Mucosa of rectum (tissue), 2 donors: ENCODE data around the gene UBE2Q1.

Experiments used
- H3K27ac ChIP-seq, 2 donors: one replicate each; pipeline ENCODE4 v1.7.0; 2013; ENCODE audit warnings: inconsistent platforms in 2 of 2, low read depth in 2 of 2, low read length in 2 of 2
- H3K27me3 ChIP-seq, 2 donors: one replicate each; pipeline ENCODE4 v1.7.0; 2013; ENCODE audit warnings: low read length in 2 of 2; ENCODE audit not compliant: control insufficient read depth in 2 of 2, insufficient read depth in 2 of 2
- H3K36me3 ChIP-seq, 2 donors: one replicate each; pipeline ENCODE4 v1.7.0; 2013; ENCODE audit warnings: low read length in 2 of 2; ENCODE audit not compliant: control insufficient read depth in 2 of 2, insufficient read depth in 2 of 2
- H3K4me1 ChIP-seq, 2 donors: one replicate each; pipeline ENCODE4 v1.7.0; 2013; ENCODE audit warnings: low read length in 2 of 2, mild to moderate bottlenecking in 1 of 2; ENCODE audit not compliant: control insufficient read depth in 2 of 2, insufficient read depth in 2 of 2
- H3K4me3 ChIP-seq, 2 donors: one replicate each; pipeline ENCODE4 v1.7.0; 2013; ENCODE audit warnings: low read length in 2 of 2
- H3K9ac ChIP-seq, 2 donors: one replicate each; pipeline ENCODE4 v1.7.0; 2013; ENCODE audit warnings: low read length in 2 of 2, low read depth in 1 of 2, mild to moderate bottlenecking in 1 of 2
- H3K9me3 ChIP-seq, 2 donors: one replicate each; pipeline ENCODE4 v1.7.0; 2013; ENCODE audit warnings: low read length in 2 of 2; ENCODE audit not compliant: control insufficient read depth in 2 of 2
- donor health status: healthy.
- donor health status: Normal muscosa, but diverticular disease.

The UBE2Q1 gene

GRCh38 chr1:154519591-154519991, 38.9 kb downstream of the UBE2Q1 start:
- Histone ChIP-seq H3K9me3 (no peaks in the 10 kb centered on the region), H3K36me3 (no peaks in the 10 kb centered on the region), H3K27ac (peak overlapping the region in 1 of 2 donors; percentile 17), H3K9ac (no peak overlapping the region), H3K27me3 (peaks cover 0 to 4% of the 10 kb centered on the region in 2 donors), H3K4me3 (no peak overlapping the region), H3K4me1 (no peaks in the 10 kb centered on the region)

DNA sequence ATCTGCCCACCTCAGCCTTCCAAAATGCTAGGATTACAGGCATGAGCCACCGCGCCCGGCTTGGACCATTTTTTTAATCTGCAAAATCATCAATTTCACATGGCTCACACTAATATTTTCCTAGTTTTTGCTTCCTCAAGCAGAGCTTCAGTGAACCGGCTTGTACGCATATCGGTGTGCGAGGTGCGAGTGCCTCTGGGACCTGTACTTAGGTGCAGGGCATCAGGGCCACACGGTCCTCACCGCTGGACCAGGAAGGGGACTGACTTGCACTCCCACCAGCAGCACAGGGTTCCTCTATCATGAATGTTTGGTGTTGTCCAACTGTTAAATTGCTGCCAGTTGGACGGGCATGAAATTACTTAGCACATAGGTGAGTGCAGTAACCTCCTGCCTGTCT, 40.8 kb downstream of the UBE2Q1 start:
- H3K36me3 ChIP-seq = no peaks in the 10 kb centered on the region
- H3K27ac ChIP-seq = no peak overlapping the region
- H3K4me3 ChIP-seq = no peak overlapping the region
- H3K9ac ChIP-seq = no peak overlapping the region
- H3K9me3 ChIP-seq = no peaks in the 10 kb centered on the region
- peaks cover 0 to 4% of the 10 kb centered on the region in 2 donors for H3K27me3 ChIP-seq
- H3K4me1 ChIP-seq = no peaks in the 10 kb centered on the region

- H3K27me3 ChIP-seq = peaks cover 0 to 3% of the 10 kb centered on the region in 2 donors
- H3K4me1 ChIP-seq = no peaks in the 10 kb centered on the region
- no peak overlapping the region for H3K4me3 ChIP-seq
- H3K9ac ChIP-seq = no peak overlapping the region
- no peak overlapping the region for H3K27ac ChIP-seq
- H3K9me3 ChIP-seq = no peaks in the 10 kb centered on the region
- no peaks in the 10 kb centered on the region for H3K36me3 ChIP-seq
Measured at GRCh38 chr1:154514066-154514553, 44.4 kb downstream of the UBE2Q1 start.

DNA sequence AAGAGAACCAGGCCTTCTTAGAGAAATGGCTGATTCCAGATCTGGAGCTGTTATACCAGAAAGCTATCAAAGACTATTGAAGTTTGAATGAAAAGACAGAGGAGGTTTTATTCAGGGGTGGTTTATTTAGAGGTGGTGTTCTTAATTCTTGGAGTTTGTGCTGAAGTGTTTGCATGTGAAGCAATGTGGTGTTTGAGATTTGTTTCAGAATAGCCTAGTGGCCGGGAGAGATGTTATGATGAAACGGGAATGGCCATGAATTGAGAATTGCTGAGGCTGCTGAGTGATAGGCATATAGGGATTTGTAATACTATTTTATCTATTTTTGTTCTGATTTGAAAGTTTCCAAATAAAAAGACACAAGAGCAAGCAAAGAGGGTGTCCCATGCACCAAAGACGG, 45.7 kb downstream of the UBE2Q1 start:
- Histone ChIP-seq H3K9me3 (no peaks in the 10 kb centered on the region), H3K36me3 (no peaks in the 10 kb centered on the region), H3K9ac (no peak overlapping the region), H3K27me3 (peaks cover 0 to 7% of the 10 kb centered on the region in 2 donors), H3K27ac (no peak overlapping the region), H3K4me3 (no peak overlapping the region), H3K4me1 (no peaks in the 10 kb centered on the region)

- Histone ChIP-seq H3K27me3 (peaks cover 24 to 28% of the 10 kb centered on the region in 2 donors), H3K4me1 (no peaks in the 10 kb centered on the region), H3K27ac (no peak overlapping the region)
Measured at GRCh38 chr1:154503898-154504297, 54.6 kb downstream of the UBE2Q1 start.

GRCh38 chr1:154502744-154503115, 55.7 kb downstream of the UBE2Q1 start:
- no peaks in the 10 kb centered on the region for H3K4me1 ChIP-seq
- no peaks in the 10 kb centered on the region for H3K9me3 ChIP-seq
- H3K9ac ChIP-seq = no peak overlapping the region
- no peak overlapping the region for H3K27ac ChIP-seq
- no peaks in the 10 kb centered on the region for H3K36me3 ChIP-seq
- H3K4me3 ChIP-seq = no peak overlapping the region
- H3K27me3 ChIP-seq = peaks cover 24% of the 10 kb centered on the region in 2 donors

More at GRCh38 chr1:154503898-154504297, 54.6 kb downstream of the UBE2Q1 start:
- Histone ChIP-seq H3K9me3 (no peaks in the 10 kb centered on the region), H3K4me3 (no peak overlapping the region), H3K36me3 (no peaks in the 10 kb centered on the region), H3K9ac (no peak overlapping the region)

- peak within 1 kb of the TSS; percentile 13 to 57 for H3K4me3 ChIP-seq
- H3K27me3 ChIP-seq = peaks cover 24% of the 10 kb centered on the region in 2 donors
- no peaks in the 10 kb centered on the region for H3K4me1 ChIP-seq
- no peaks in the 10 kb centered on the region for H3K36me3 ChIP-seq
- H3K27ac ChIP-seq = peak within 1 kb of the TSS in 1 of 2 donors; percentile 56
- H3K9ac ChIP-seq = peak within 1 kb of the TSS in 1 of 2 donors; percentile 44
- no peaks in the 10 kb centered on the region for H3K9me3 ChIP-seq
Measured at GRCh38 chr1:154502066-154502743, 56.3 kb downstream of the UBE2Q1 start, which contains the start of the genes SHE and TDRD10. Gene SHE, minus strand, starts transcription at chr1:154502412. Its CDS starts 386 bp downstream, at chr1:154502026. Gene TDRD10, plus strand, starts transcription at chr1:154502219. Its CDS starts 4,685 bp downstream, at chr1:154506904.

DNA sequence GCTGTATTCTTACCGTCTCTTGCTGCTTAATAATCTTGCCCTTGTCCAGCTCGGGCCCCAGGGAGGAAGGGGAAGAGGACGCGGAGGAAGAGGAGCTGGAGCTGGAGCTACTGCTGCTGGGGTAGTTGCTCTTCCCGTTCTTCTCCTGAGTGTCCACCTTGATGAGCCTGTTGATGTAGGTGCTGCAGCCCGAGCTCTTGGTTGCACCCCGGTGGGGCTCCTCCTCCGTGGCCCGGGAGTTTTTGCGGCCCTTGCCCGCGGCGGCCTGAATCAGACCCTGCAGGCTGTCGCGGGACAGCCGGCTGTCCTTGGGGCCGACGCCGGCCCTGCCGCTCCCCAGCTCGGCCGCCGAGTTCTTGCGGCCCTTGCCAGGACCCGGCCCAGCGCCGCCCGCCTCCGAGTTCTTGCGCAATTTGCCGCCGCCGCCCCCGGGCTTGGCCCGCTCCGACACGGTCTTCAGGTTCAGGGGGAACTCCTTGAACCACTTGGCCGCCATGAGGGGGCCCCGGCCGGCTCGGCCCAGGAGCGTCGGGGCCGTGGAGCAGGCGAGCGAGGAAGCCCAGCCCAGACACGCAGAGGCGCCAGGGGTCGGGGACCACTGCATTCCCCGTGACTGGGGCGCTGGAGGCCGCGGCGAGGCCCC, 56.9 kb downstream of the UBE2Q1 start:
- no peaks in the 10 kb centered on the region for H3K9me3 ChIP-seq
- peak overlapping the region in 1 of 2 donors; percentile 44 for H3K9ac ChIP-seq
- no peaks in the 10 kb centered on the region for H3K4me1 ChIP-seq
- peaks cover 24% of the 10 kb centered on the region in 2 donors for H3K27me3 ChIP-seq
- H3K36me3 ChIP-seq = no peaks in the 10 kb centered on the region
- peak overlapping the region; percentile 13 to 57 for H3K4me3 ChIP-seq
- H3K27ac ChIP-seq = peak overlapping the region in 1 of 2 donors; percentile 56

- Histone ChIP-seq H3K27me3 (peaks cover 24% of the 10 kb centered on the region in 2 donors), H3K9ac (no peak overlapping the region), H3K36me3 (no peaks in the 10 kb centered on the region), H3K4me1 (no peaks in the 10 kb centered on the region), H3K9me3 (no peaks in the 10 kb centered on the region), H3K27ac (no peak overlapping the region), H3K4me3 (peak overlapping the region in 1 of 2 donors; percentile 57)
Measured at GRCh38 chr1:154500533-154500932, 57.9 kb downstream of the UBE2Q1 start.

DNA sequence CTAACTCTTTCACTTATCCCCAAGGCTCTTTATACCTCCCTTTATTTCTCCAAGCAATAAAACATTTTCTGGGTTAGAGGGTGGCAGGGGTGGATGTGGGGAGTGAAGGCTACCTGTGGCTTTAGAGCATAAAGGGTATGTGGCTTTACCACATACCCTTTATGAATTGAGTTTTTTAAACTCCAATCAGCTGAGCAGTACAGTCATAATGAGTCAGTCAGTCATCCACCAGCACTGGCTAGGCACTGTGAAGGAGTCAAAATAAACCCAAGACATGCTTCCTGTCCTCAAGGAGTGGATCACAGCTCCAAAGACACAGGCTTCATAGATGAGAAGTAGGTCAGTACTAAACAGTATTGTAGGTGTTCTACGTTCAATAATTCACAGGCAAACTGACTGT, 59.0 kb downstream of the UBE2Q1 start:
- H3K4me1 ChIP-seq = no peaks in the 10 kb centered on the region
- no peak overlapping the region for H3K27ac ChIP-seq
- no peak overlapping the region for H3K4me3 ChIP-seq

More for the DNA sequence above, 59.0 kb downstream of the UBE2Q1 start:
- no peak overlapping the region for H3K9ac ChIP-seq
- no peaks in the 10 kb centered on the region for H3K9me3 ChIP-seq
- H3K27me3 ChIP-seq = peaks cover 19 to 24% of the 10 kb centered on the region in 2 donors
- H3K36me3 ChIP-seq = no peaks in the 10 kb centered on the region
